HepG2 (cell line): ENCODE measurements around the gene USP38. TPM values are rescaled to one million over a fixed set of nuclear protein-coding genes. Genes with fewer than 3 reads are reported as not detected.

ENCODE experiments used
- ATAC-seq: fragments of 200-7000 bp; cut with Tn5 transposase; 3 replicates; pipeline ENCODE4 v1.9.1; 2020; ENCODE audit warnings: mild to moderate bottlenecking, moderate library complexity
- BruUV-seq: library from RNA; stranded (reverse); fragments of 400-500 nt; replicated peaks from 2 replicates; lab custom pipeline; 2021; lab: Mats Ljungman, UMichigan
- CTCF ChIA-PET: fragments of 300-600 bp; formaldehyde crosslinking; extraction: SDS; loops from one replicate; lab custom pipeline; 2021; ENCODE audit warnings: low total read pairs, inconsistent platforms, low intra/inter-chr PET ratio; lab: Yijun Ruan, JAX
- POLR2A ChIA-PET: fragments of 350-600 bp; sonication (Branson Sonifier 250); formaldehyde crosslinking; loops from one replicate; lab custom pipeline; 2020; ENCODE audit warnings: antibody characterized with exemption, inconsistent platforms; lab: Yijun Ruan, JAX
- DNase-seq: peaks from one replicate; pipeline ENCODE4 v3.0.0-alpha.2; 2015; ENCODE audit warnings: low spot score
- FAIRE-seq: peaks from 3 replicates; lab custom pipeline; 2011; peaks lifted over from hg19 to GRCh38; lab: Jason Lieb, UNC
- H2AFZ ChIP-seq: one replicate; pipeline ENCODE4 v1.6.1; 2011; ENCODE audit warnings: low read length, inconsistent platforms
- H3K27ac ChIP-seq: fragments of 300-600 bp; 3 replicates; pipeline ENCODE4 v1.8.0; 2011; ENCODE audit warnings: mixed run types, mild to moderate bottlenecking, mixed read lengths, low read length, inconsistent platforms; ENCODE audit not compliant: insufficient read depth; ENCODE audit errors: extremely low read length
- H3K27me3 ChIP-seq, 2 experiments: fragments of 200-600 bp in 1 of 2; 2 replicates in 1 of 2; 3 replicates in 1 of 2; pipeline versions ENCODE4 v1.6.0 to v1.8.0; 2011; ENCODE audit warnings: low read length in 2 of 2, mild to moderate bottlenecking in 2 of 2, moderate library complexity in 2 of 2, inconsistent platforms in 1 of 2; ENCODE audit not compliant: insufficient read depth in 2 of 2, control insufficient read depth in 1 of 2
- H3K36me3 ChIP-seq, 2 experiments: fragments of 200-600 bp in 1 of 2; replicated peaks in 1 of 2; 2 replicates in 1 of 2; 3 replicates in 1 of 2; pipeline versions ENCODE4 v1.5.1 to v1.8.0; 2011; ENCODE audit warnings: low read length in 2 of 2, inconsistent platforms in 1 of 2; ENCODE audit not compliant: insufficient read depth in 2 of 2, control insufficient read depth in 1 of 2
- H3K4me1 ChIP-seq: 2 replicates; pipeline ENCODE4 v1.5.1; 2012; ENCODE audit warnings: low read length, inconsistent platforms; ENCODE audit not compliant: insufficient read depth
- H3K4me2 ChIP-seq: 2 replicates; pipeline ENCODE4 v1.6.0; 2011; ENCODE audit warnings: low read depth, low read length, inconsistent platforms
- H3K4me3 ChIP-seq, 3 experiments: fragments of 200-600 bp in 1 of 3; sonication (generic), shearing (Covaris generic) in 1 of 3; replicated peaks in 1 of 3; 2 replicates each; pipeline ENCODE4 v1.5.1; 2011 to 2016; ENCODE audit warnings: low read length in 3 of 3, inconsistent platforms in 2 of 3, low read depth in 2 of 3, mild to moderate bottlenecking in 2 of 3, control low read depth in 1 of 3, mixed read lengths in 1 of 3; ENCODE audit not compliant: insufficient read depth in 1 of 3
- H3K79me2 ChIP-seq: one replicate; pipeline ENCODE4 v1.6.1; 2011; ENCODE audit warnings: low read length, inconsistent platforms; ENCODE audit not compliant: insufficient read depth
- H3K9ac ChIP-seq: 2 replicates; pipeline ENCODE4 v1.6.0; 2011; ENCODE audit warnings: mild to moderate bottlenecking, low read depth, low read length, inconsistent platforms; ENCODE audit not compliant: insufficient read depth
- H3K9me3 ChIP-seq: 2 replicates; pipeline ENCODE4 v1.5.1; 2012; ENCODE audit warnings: mild to moderate bottlenecking, low read length
- H4K20me1 ChIP-seq: 2 replicates; pipeline ENCODE4 v1.6.0; 2011; ENCODE audit warnings: inconsistent platforms, mild to moderate bottlenecking, low read length, moderate library complexity; ENCODE audit not compliant: insufficient read depth
- ARNT ChIP-seq: fragments of 450-650 bp; IDR thresholded peaks from 2 replicates; pipeline ENCODE4 v1.6.1; 2017
- BRCA1 ChIP-seq: sonication (generic); formaldehyde crosslinking; IDR thresholded peaks from 2 replicates; pipeline ENCODE4 v1.4.0; 2020; ENCODE audit warnings: missing genetic modification reagents
- CAMTA2 ChIP-seq: sonication (generic); formaldehyde crosslinking; IDR thresholded peaks from 2 replicates; pipeline ENCODE4 v1.4.0; 2020; ENCODE audit warnings: mild to moderate bottlenecking, missing genetic modification reagents, borderline replicate concordance
- CEBPG ChIP-seq: IDR thresholded peaks from 2 replicates; pipeline ENCODE4 v1.6.1; 2016
- FOXA3 ChIP-seq: IDR thresholded peaks from 2 replicates; pipeline ENCODE4 v1.6.1; 2016; ENCODE audit warnings: missing genetic modification reagents, missing compliant biosample characterization
- HOMEZ ChIP-seq: IDR thresholded peaks from 2 replicates; pipeline ENCODE4 v1.6.1; 2016; ENCODE audit warnings: low read depth
- KDM2A ChIP-seq: sonication (generic); formaldehyde crosslinking; IDR thresholded peaks from 2 replicates; pipeline ENCODE4 v1.4.0; 2020; ENCODE audit warnings: low read depth, missing genetic modification reagents, borderline replicate concordance
- PAWR ChIP-seq: sonication (generic); formaldehyde crosslinking; IDR thresholded peaks from 2 replicates; pipeline ENCODE4 v1.4.0; 2020; ENCODE audit warnings: missing genetic modification reagents, mild to moderate bottlenecking, borderline replicate concordance
- SRY ChIP-seq: sonication (generic); formaldehyde crosslinking; IDR thresholded peaks from 2 replicates; pipeline ENCODE4 v1.8.0; 2022; ENCODE audit warnings: mild to moderate bottlenecking, missing genetic modification reagents
- XRCC5 ChIP-seq: fragments of 200-400 bp; formaldehyde crosslinking; optimal IDR thresholded peaks from 2 replicates; pipeline ENCODE3; 2017; ENCODE audit warnings: mild to moderate bottlenecking, low read length
- ZBTB46 ChIP-seq: sonication (generic); formaldehyde crosslinking; IDR thresholded peaks from 2 replicates; pipeline ENCODE4 v1.4.0; 2020; ENCODE audit warnings: mild to moderate bottlenecking, missing genetic modification reagents, borderline replicate concordance
- ZC3H13 ChIP-seq: sonication (generic); formaldehyde crosslinking; IDR thresholded peaks from 2 replicates; pipeline ENCODE4 v1.8.1; 2023; ENCODE audit warnings: mild to moderate bottlenecking, missing genetic modification reagents, moderate library complexity
- ZNF160 ChIP-seq: sonication (generic); formaldehyde crosslinking; IDR thresholded peaks from 2 replicates; pipeline ENCODE4 v1.8.0; 2022; ENCODE audit warnings: mild to moderate bottlenecking, inconsistent platforms, missing genetic modification reagents
- ZNF263 ChIP-seq: sonication (generic); formaldehyde crosslinking; IDR thresholded peaks from 2 replicates; pipeline ENCODE4 v1.4.0; 2020; ENCODE audit warnings: missing genetic modification reagents
- ZNF296 ChIP-seq: sonication (generic); formaldehyde crosslinking; conservative IDR thresholded peaks from 2 replicates; pipeline ENCODE4 v1.5.0; 2020; ENCODE audit warnings: mild to moderate bottlenecking, missing genetic modification reagents
- ZNF317 ChIP-seq: sonication (generic); formaldehyde crosslinking; IDR thresholded peaks from 2 replicates; pipeline ENCODE4 v1.5.0; 2020; ENCODE audit warnings: mild to moderate bottlenecking, missing genetic modification reagents
- ZNF713 ChIP-seq: sonication (generic); formaldehyde crosslinking; IDR thresholded peaks from 2 replicates; pipeline ENCODE4 v1.4.0; 2020; ENCODE audit warnings: mild to moderate bottlenecking, missing genetic modification reagents
- ZNF761 ChIP-seq: sonication (generic); formaldehyde crosslinking; conservative IDR thresholded peaks from 2 replicates; pipeline ENCODE4 v1.4.0; 2020; ENCODE audit warnings: mild to moderate bottlenecking, missing genetic modification reagents
- whole genome bisulfite sequencing: methylation state at CpG from one replicate; pipeline ENCODE4 v1.1.6; 2017; ENCODE audit warnings: low lambda C conversion rate; 5-methylcytosine and 5-hydroxymethylcytosine counted together
- in situ Hi-C: cut with HindIII; loops from 2 replicates; pipeline ENCODE4 v1.10.0; 2017; ENCODE audit warnings: low pct_unique_long_range_greater_than_20kb; ENCODE audit not compliant: extremely low pct_ligation_motif_present
- intact Hi-C: fragments of 100-400 bp; cut with micrococcal nuclease; formaldehyde crosslinking; loops from one replicate; pipeline ENCODE4 v1.10.0; 2022; ENCODE audit not compliant: unreplicated experiment
- polyA plus RNA-seq, 8 experiments: library from polyadenylated mRNA; depleted of rRNA in 3 of 8; stranded (reverse) in 7 of 8; unstranded in 1 of 8; fragments of >200 nt; fragmentation: Illumina TruSeq in 4 of 8; extraction: Trizol in 4 of 8; gene quantifications; 2 replicates each; pipeline versions ENCODE4 v1.2.1 to v1.2.3, GENCODE V29; 2011 to 2016; ENCODE audit warnings: low read depth in 4 of 8, missing spikeins in 1 of 8, mixed read lengths in 1 of 8; ENCODE audit not compliant: insufficient read depth in 1 of 8
- total RNA-seq, 5 experiments: library from RNA; depleted of rRNA; stranded (reverse); fragments of >200 nt; fragmentation: Illumina TruSeq; extraction: Trizol; gene quantifications; 2 replicates each; pipeline ENCODE4 v1.2.3, GENCODE V29; 2016; ENCODE audit warnings: low read depth in 1 of 5
- TF ChIP-seq, protein P1 (sequence below): sonication (generic); formaldehyde crosslinking; IDR thresholded peaks from 2 replicates; pipeline ENCODE4 v1.4.0; 2020; ENCODE audit warnings: missing genetic modification reagents, mild to moderate bottlenecking, borderline replicate concordance
- TF ChIP-seq, protein P2 (sequence below): sonication (generic); formaldehyde crosslinking; conservative IDR thresholded peaks from 2 replicates; pipeline ENCODE4 v1.5.0; 2020; ENCODE audit warnings: missing genetic modification reagents

USP38 gene
- total and polyA plus RNA-seq, 2 of the 13 experiments (the other 11 are each of a cell fraction or from before 2014, with no cell fraction given), result 4.5 to 11.8 TPM

- no peaks in the 10 kb centered on the region for H3K79me2 ChIP-seq
- no peaks in the 10 kb centered on the region for H3K9me3 ChIP-seq
- WGBS, result 78% methylated on average over 3 of the region's 3 CpGs
- no peaks in the 10 kb centered on the region for H3K27me3 ChIP-seq
- no peak overlapping the region for H3K4me3 ChIP-seq
- no peaks in the 10 kb centered on the region for H4K20me1 ChIP-seq
- DNase-seq (no peak), FAIRE-seq (no peak), ATAC-seq (no peak)
- in situ Hi-C loops, result no loop called here
- H2AFZ ChIP-seq, result no peak overlapping the region
- no peaks in the 10 kb centered on the region for H3K36me3 ChIP-seq
- TF ChIP-seq XRCC5 (no peak), CEBPG (CRISPR knock-in tag) (no peak), KDM2A (CRISPR knock-in tag) (no peak), FOXA3 (CRISPR knock-in tag) (no peak), CAMTA2 (CRISPR knock-in tag) (no peak), PAWR (no peak), ZNF263 (no peak), ZNF713 (CRISPR knock-in tag) (no peak), HOMEZ (CRISPR knock-in tag) (no peak), ZNF160 (CRISPR knock-in tag) (no peak), ARNT (no peak), BRCA1 (CRISPR knock-in tag) (no peak), ZNF761 (CRISPR knock-in tag) (no peak), SRY (CRISPR knock-in tag) (no peak), ZBTB46 (CRISPR knock-in tag) (no peak), ZNF296 (CRISPR knock-in tag) (no peak), ZC3H13 (no peak), ZNF317 (CRISPR knock-in tag) (no peak)
- TF ChIP-seq, protein P1, sequence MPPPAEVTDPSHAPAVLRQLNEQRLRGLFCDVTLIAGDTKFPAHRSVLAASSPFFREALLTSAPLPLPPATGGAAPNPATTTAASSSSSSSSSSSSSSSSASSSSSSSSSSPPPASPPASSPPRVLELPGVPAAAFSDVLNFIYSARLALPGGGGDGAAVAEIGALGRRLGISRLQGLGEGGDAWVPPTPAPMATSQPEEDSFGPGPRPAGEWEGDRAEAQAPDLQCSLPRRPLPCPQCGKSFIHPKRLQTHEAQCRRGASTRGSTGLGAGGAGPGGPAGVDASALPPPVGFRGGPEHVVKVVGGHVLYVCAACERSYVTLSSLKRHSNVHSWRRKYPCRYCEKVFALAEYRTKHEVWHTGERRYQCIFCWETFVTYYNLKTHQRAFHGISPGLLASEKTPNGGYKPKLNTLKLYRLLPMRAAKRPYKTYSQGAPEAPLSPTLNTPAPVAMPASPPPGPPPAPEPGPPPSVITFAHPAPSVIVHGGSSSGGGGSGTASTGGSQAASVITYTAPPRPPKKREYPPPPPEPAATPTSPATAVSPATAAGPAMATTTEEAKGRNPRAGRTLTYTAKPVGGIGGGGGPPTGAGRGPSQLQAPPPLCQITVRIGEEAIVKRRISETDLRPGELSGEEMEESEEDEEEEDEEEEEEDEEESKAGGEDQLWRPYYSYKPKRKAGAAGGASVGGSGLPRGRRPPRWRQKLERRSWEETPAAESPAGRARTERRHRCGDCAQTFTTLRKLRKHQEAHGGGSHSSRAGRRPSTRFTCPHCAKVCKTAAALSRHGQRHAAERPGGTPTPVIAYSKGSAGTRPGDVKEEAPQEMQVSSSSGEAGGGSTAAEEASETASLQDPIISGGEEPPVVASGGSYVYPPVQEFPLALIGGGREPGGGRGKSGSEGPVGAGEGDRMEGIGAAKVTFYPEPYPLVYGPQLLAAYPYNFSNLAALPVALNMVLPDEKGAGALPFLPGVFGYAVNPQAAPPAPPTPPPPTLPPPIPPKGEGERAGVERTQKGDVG (CRISPR knock-in tag), result no peak
- TF ChIP-seq, protein P2, sequence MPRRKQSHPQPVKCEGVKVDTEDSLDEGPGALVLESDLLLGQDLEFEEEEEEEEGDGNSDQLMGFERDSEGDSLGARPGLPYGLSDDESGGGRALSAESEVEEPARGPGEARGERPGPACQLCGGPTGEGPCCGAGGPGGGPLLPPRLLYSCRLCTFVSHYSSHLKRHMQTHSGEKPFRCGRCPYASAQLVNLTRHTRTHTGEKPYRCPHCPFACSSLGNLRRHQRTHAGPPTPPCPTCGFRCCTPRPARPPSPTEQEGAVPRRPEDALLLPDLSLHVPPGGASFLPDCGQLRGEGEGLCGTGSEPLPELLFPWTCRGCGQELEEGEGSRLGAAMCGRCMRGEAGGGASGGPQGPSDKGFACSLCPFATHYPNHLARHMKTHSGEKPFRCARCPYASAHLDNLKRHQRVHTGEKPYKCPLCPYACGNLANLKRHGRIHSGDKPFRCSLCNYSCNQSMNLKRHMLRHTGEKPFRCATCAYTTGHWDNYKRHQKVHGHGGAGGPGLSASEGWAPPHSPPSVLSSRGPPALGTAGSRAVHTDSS (CRISPR knock-in tag), result no peak
- no TSS peak for BruUV-seq
- POLR2A ChIA-PET, result no interaction called here
- H3K27ac ChIP-seq, result no peak overlapping the region
- CTCF ChIA-PET, result no interaction called here
- intact Hi-C loops, result no loop called here
- H3K4me2 ChIP-seq, result no peak overlapping the region
- H3K9ac ChIP-seq, result no peak overlapping the region
- peaks cover 11% of the 10 kb centered on the region for H3K4me1 ChIP-seq
Observed at GRCh38 chr4:143230683-143231082, 46.0 kb downstream of the USP38 start.
